ENCODE measurements around the gene DNAI7.
A peak's percentile ranks its signal among the peaks of the same experiment; 100 is the strongest.

Gene DNAI7, protein sequence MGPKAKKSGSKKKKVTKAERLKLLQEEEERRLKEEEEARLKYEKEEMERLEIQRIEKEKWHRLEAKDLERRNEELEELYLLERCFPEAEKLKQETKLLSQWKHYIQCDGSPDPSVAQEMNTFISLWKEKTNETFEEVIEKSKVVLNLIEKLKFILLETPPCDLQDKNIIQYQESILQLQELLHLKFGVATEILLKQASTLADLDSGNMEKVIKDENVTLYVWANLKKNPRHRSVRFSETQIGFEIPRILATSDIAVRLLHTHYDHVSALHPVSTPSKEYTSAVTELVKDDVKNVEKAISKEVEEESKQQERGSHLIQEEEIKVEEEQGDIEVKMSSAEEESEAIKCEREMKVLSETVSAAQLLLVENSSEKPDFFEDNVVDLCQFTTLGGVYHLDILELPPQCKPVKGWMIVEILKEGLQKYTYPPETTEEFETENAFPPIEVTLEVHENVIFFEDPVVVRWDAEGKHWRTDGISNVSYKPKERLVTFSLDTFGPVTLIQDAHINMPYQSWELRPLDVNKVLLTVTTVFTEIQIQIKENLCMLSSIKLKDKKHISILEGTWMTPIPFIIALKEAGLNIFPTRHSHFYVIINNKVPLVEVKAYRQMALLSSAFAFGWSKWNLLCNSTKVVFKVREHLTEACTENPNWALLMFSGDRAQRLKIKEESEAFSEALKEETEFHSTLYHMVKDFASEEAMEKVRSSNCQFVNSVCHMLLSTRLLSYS

DNA sequence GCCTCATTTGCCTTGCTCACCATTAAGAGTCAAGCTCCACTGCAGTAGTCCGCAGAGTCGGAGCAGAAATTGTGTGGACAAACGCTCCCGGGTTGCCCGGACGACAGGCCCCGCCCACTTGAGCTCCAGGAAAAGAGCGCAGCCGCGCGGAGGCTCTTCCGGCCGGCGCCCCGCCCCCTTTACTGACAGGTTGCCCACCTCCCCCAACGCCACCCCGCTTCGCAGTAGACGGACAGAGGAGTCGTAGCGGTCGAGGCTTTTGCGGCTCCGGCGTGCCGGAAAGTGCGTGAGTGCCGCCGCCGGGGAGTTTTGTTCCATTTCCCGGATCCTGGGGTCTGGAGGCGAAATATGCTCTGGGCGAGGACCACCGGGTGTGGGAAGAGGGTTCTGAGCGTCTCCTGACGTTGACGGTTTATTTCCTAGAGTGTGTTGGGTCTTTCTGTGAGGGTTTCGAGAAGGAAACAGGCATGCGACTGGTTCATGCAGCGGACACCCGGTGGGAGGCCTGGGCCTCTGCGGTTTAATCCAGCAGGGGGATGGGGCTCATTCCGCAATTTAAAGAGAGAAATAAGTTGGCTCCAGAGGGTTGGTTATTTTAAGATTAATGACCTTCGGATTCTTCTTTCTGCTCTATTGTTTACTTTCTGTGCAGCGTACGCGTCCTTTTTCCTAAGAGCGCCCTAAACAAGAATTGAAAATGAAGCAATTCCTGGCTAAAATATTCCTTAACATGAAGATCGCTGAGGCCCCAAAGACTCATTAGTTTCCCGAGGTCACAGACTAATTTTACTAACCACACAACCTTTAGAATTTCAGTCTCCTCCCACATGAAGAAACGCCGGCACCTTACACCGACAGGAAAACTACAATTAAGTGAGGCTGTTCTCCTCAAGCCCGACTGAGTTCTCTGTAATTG is at the start of gene DNAI7, which contains the start of gene ETFRF1:
Gene DNAI7, minus strand, starts transcription at position 105 of the 916 bp plus-strand sequence. Its CDS starts 82 bp downstream, at position 23.
Gene ETFRF1, plus strand, starts transcription at position 182 of the 916 bp plus-strand sequence. CDS start 8,720 bp downstream, outside the sequence.
- no peaks in the 10 kb centered on the region for H3K9me3 ChIP-seq (ENCODE audit: control insufficient read depth in 2 of 2, low read length in 2 of 2)
- peaks cover 0 to 9% of the 10 kb centered on the region in 2 donors for H3K4me1 ChIP-seq (ENCODE audit: control insufficient read depth in 2 of 2, insufficient read depth in 2 of 2, low read length in 2 of 2)
- peak within 1 kb of the TSS; percentile 89 to 95 for H3K9ac ChIP-seq (ENCODE audit: low read depth in 1 of 2, low read length in 2 of 2)
- H3K27me3 ChIP-seq (ENCODE audit: control insufficient read depth in 2 of 2, insufficient read depth in 2 of 2, low read length in 2 of 2), result no peaks in the 10 kb centered on the region
- peak within 1 kb of the TSS; percentile 91 to 95 for H3K27ac ChIP-seq (ENCODE audit: low read depth in 2 of 2, low read length in 2 of 2)
- H3K4me3 ChIP-seq (ENCODE audit: low read length in 2 of 2), result peak within 1 kb of the TSS; percentile 94 to 98
- no peaks in the 10 kb centered on the region for H3K36me3 ChIP-seq (ENCODE audit: control insufficient read depth in 2 of 2, insufficient read depth in 2 of 2, low read length in 2 of 2)

DNA sequence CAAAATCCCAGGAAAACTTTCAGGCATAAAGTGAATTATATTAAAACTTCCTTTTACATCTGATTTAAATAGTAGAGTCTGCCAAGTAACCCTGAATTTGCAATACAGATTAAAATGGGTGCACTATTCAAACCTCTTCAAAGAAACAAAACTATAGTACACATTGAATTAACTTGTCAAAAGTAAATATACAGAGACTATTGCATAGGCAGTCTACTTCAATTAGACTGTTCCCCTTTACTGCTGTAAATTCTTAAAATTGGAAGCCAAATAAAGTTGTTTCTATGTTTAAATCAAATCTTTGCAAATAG is 48.7 kb upstream of the DNAI7 start:
- H3K27ac ChIP-seq (ENCODE audit: low read depth in 2 of 2, low read length in 2 of 2), result peak overlapping the region; percentile 62 to 69
- peaks cover 3% of the 10 kb centered on the region in 2 donors for H3K4me1 ChIP-seq (ENCODE audit: control insufficient read depth in 2 of 2, insufficient read depth in 2 of 2, low read length in 2 of 2)
- H3K9me3 ChIP-seq (ENCODE audit: control insufficient read depth in 2 of 2, low read length in 2 of 2), result no peaks in the 10 kb centered on the region
- no peak overlapping the region for H3K9ac ChIP-seq (ENCODE audit: low read depth in 1 of 2, low read length in 2 of 2)
- peaks cover 0 to 4% of the 10 kb centered on the region in 2 donors for H3K36me3 ChIP-seq (ENCODE audit: control insufficient read depth in 2 of 2, insufficient read depth in 2 of 2, low read length in 2 of 2)
- H3K27me3 ChIP-seq (ENCODE audit: control insufficient read depth in 2 of 2, insufficient read depth in 2 of 2, low read length in 2 of 2), result no peaks in the 10 kb centered on the region
- no peak overlapping the region for H3K4me3 ChIP-seq (ENCODE audit: low read length in 2 of 2)

DNA sequence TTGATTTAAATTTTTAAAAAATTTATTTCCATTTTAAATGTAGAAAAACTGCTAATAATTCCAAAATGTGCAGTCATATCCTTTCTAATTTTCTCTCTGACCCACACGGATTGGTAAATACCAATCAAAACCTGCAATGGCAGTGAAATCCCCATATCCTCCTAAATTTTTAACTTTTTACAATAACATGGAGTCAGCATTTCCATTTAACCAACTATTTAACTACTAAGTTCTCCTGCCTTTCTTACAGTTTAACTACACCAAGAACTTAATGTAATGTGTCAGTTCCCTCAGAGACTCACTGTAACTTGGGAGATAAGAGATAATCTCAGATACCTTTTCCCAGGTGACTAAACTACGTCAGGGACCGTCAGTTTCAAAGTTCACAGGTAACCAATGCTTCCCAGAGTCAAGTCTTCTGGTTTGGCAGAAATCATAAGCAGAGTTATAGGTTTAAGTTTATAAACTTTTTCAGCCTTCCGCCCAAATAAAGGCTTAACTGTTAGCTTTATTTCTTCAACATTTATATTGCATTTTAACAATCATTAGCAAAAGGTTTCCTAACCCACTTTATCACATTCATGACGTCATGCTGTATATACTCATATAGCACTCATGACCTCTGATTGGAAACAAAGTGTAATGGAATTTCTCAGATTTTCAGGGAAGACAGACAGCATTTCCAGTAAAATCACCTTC is 48.2 kb upstream of the DNAI7 start:
- H3K9me3 ChIP-seq (ENCODE audit: control insufficient read depth in 2 of 2, low read length in 2 of 2), result no peaks in the 10 kb centered on the region
- H3K4me3 ChIP-seq (ENCODE audit: low read length in 2 of 2), result no peak overlapping the region
- H3K4me1 ChIP-seq (ENCODE audit: control insufficient read depth in 2 of 2, insufficient read depth in 2 of 2, low read length in 2 of 2), result peaks cover 3% of the 10 kb centered on the region in 2 donors
- no peak overlapping the region for H3K9ac ChIP-seq (ENCODE audit: low read depth in 1 of 2, low read length in 2 of 2)
- peak overlapping the region; percentile 62 to 69 for H3K27ac ChIP-seq (ENCODE audit: low read depth in 2 of 2, low read length in 2 of 2)
- H3K36me3 ChIP-seq (ENCODE audit: control insufficient read depth in 2 of 2, insufficient read depth in 2 of 2, low read length in 2 of 2), result peaks cover 0 to 4% of the 10 kb centered on the region in 2 donors
- no peaks in the 10 kb centered on the region for H3K27me3 ChIP-seq (ENCODE audit: control insufficient read depth in 2 of 2, insufficient read depth in 2 of 2, low read length in 2 of 2)

DNA sequence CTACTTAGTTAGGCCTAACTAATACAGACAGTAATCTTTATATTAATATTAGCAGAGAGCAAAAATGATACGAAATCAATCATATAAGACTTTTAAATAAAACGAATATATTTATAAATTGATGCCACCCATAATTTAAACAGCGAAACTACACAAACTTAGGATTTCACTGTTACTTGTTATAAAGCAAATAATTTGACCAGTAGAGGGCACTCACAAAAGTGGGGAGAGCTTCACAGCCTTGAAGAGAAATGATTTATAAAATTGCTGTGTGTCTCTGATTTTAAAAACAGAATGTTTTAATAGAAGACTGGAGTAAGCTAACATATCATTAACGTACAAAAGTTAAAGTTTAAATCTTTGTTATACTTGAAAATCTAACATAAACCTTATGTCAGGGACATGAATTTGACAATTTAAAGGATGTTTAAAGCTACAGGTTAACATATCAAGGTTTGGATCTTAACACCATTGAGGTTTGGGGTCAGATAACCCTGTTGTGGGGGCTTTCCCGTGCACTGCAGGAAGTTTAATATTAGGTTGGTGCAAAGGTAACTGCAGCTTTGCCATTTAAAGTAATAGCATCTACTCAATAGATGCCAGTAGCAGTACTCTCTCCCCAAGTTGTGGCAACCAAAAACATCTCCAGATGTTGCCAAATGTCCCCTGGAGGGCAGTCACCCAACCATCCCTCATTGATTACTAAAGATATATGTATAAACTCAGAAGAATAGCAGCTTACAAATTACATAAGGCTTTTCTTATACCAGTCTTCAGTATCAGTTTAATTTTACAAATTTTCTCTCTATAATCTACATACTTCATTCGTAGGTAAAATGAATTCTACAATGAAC is 46.4 kb upstream of the DNAI7 start:
- peaks cover 3% of the 10 kb centered on the region in 2 donors for H3K4me1 ChIP-seq (ENCODE audit: control insufficient read depth in 2 of 2, insufficient read depth in 2 of 2, low read length in 2 of 2)
- no peaks in the 10 kb centered on the region for H3K27me3 ChIP-seq (ENCODE audit: control insufficient read depth in 2 of 2, insufficient read depth in 2 of 2, low read length in 2 of 2)
- H3K9me3 ChIP-seq (ENCODE audit: control insufficient read depth in 2 of 2, low read length in 2 of 2), result no peaks in the 10 kb centered on the region
- no peak overlapping the region for H3K4me3 ChIP-seq (ENCODE audit: low read length in 2 of 2)
- H3K9ac ChIP-seq (ENCODE audit: low read depth in 1 of 2, low read length in 2 of 2), result no peak overlapping the region
- peaks cover 6 to 9% of the 10 kb centered on the region in 2 donors for H3K36me3 ChIP-seq (ENCODE audit: control insufficient read depth in 2 of 2, insufficient read depth in 2 of 2, low read length in 2 of 2)
- no peak overlapping the region for H3K27ac ChIP-seq (ENCODE audit: low read depth in 2 of 2, low read length in 2 of 2)

DNA sequence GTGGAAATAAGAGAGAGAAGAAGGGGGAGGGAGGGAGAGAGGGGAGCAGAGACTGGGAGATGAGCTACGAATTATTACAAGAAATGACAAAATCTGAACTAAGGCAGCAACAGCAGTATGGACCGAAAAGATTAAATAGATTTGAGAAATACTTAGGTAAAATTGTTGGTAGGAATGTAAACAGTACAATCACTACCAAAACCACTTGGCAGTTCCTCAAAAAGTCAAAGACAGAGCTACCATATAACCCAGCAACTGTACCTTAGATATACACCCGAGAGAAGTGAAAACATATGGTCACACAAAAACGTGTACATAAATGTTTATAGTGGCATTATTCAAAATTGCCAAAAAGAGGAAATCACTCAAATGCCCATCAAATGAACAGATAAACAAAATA is 41.7 kb upstream of the DNAI7 start:
- H3K36me3 ChIP-seq (ENCODE audit: control insufficient read depth in 2 of 2, insufficient read depth in 2 of 2, low read length in 2 of 2), result peaks cover 10 to 15% of the 10 kb centered on the region in 2 donors
- H3K27ac ChIP-seq (ENCODE audit: low read depth in 2 of 2, low read length in 2 of 2), result no peak overlapping the region
- H3K27me3 ChIP-seq (ENCODE audit: control insufficient read depth in 2 of 2, insufficient read depth in 2 of 2, low read length in 2 of 2), result no peaks in the 10 kb centered on the region
- H3K9me3 ChIP-seq (ENCODE audit: control insufficient read depth in 2 of 2, low read length in 2 of 2), result no peaks in the 10 kb centered on the region
- no peak overlapping the region for H3K4me3 ChIP-seq (ENCODE audit: low read length in 2 of 2)
- H3K9ac ChIP-seq (ENCODE audit: low read depth in 1 of 2, low read length in 2 of 2), result no peak overlapping the region
- H3K4me1 ChIP-seq (ENCODE audit: control insufficient read depth in 2 of 2, insufficient read depth in 2 of 2, low read length in 2 of 2), result no peaks in the 10 kb centered on the region

DNA sequence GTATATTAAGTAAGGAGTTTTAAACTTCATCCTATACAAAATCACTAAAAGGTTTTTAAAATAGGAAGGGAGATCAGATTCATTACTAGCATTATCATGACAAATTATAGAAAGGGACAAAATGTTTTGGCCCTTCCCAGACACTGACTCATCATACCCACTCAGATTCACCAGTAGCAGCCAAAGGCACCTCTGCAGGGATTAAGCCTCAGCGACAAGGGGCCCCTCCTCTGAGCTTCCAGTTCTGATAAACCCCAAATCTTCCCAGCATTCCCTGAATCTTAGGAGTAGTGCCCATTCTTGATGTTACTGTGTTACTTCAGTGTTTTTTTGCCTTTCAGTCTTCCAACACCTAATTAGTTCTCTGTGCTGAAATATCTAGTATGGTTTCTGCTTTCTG is 41.2 kb upstream of the DNAI7 start:
- H3K27ac ChIP-seq (ENCODE audit: low read depth in 2 of 2, low read length in 2 of 2), result no peak overlapping the region
- H3K4me3 ChIP-seq (ENCODE audit: low read length in 2 of 2), result no peak overlapping the region
- no peak overlapping the region for H3K9ac ChIP-seq (ENCODE audit: low read depth in 1 of 2, low read length in 2 of 2)
- H3K4me1 ChIP-seq (ENCODE audit: control insufficient read depth in 2 of 2, insufficient read depth in 2 of 2, low read length in 2 of 2), result no peaks in the 10 kb centered on the region
- H3K36me3 ChIP-seq (ENCODE audit: control insufficient read depth in 2 of 2, insufficient read depth in 2 of 2, low read length in 2 of 2), result peaks cover 12 to 15% of the 10 kb centered on the region in 2 donors
- H3K9me3 ChIP-seq (ENCODE audit: control insufficient read depth in 2 of 2, low read length in 2 of 2), result no peaks in the 10 kb centered on the region
- H3K27me3 ChIP-seq (ENCODE audit: control insufficient read depth in 2 of 2, insufficient read depth in 2 of 2, low read length in 2 of 2), result no peaks in the 10 kb centered on the region

DNA sequence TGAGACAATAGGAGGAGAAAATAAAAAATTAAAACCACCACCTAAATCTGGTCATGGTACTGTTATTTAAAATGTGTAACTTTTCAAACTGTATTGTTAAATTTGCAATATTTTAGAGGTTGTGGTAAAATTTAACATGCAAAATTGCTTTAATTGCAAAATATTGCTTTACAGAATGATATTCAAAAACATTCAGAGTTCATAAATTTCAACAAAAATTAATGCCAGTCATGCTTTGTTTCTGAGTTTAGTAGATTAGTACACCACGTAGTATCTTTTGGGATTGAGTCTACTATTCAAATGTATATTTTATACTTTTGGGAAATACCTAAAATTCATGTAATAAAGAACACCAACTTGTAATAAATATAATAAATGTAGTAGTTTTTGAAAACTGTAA is 18.4 kb upstream of the DNAI7 start:
- H3K36me3 ChIP-seq (ENCODE audit: control insufficient read depth in 2 of 2, insufficient read depth in 2 of 2, low read length in 2 of 2), result peaks cover 3 to 6% of the 10 kb centered on the region in 2 donors
- H3K27ac ChIP-seq (ENCODE audit: low read depth in 2 of 2, low read length in 2 of 2), result no peak overlapping the region
- H3K4me3 ChIP-seq (ENCODE audit: low read length in 2 of 2), result no peak overlapping the region
- H3K9ac ChIP-seq (ENCODE audit: low read depth in 1 of 2, low read length in 2 of 2), result no peak overlapping the region
- no peaks in the 10 kb centered on the region for H3K9me3 ChIP-seq (ENCODE audit: control insufficient read depth in 2 of 2, low read length in 2 of 2)
- H3K4me1 ChIP-seq (ENCODE audit: control insufficient read depth in 2 of 2, insufficient read depth in 2 of 2, low read length in 2 of 2), result no peaks in the 10 kb centered on the region
- H3K27me3 ChIP-seq (ENCODE audit: control insufficient read depth in 2 of 2, insufficient read depth in 2 of 2, low read length in 2 of 2), result no peaks in the 10 kb centered on the region

DNA sequence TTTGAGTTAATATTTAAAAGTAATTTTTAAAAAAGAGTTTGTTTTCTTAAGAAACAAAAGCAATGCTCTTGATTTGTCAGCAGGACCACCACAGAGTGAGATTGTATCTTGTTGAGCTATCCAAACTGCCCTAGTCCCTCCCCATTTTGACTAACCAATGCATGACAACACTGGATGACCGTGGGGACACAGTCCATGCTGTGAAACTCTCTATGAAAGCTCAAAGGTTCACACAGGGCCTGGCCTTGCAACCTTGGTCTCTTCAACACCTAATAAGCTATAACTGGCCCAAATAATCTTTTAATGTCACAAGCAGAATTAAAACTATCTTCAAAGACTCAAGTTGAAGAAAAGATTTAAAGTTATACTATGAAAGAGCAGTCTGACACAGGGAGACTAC is 13.6 kb upstream of the DNAI7 start:
- H3K9ac ChIP-seq (ENCODE audit: low read depth in 1 of 2, low read length in 2 of 2), result no peak overlapping the region
- H3K36me3 ChIP-seq (ENCODE audit: control insufficient read depth in 2 of 2, insufficient read depth in 2 of 2, low read length in 2 of 2), result peaks cover 11 to 15% of the 10 kb centered on the region in 2 donors
- H3K27me3 ChIP-seq (ENCODE audit: control insufficient read depth in 2 of 2, insufficient read depth in 2 of 2, low read length in 2 of 2), result no peaks in the 10 kb centered on the region
- H3K4me3 ChIP-seq (ENCODE audit: low read length in 2 of 2), result no peak overlapping the region
- no peaks in the 10 kb centered on the region for H3K4me1 ChIP-seq (ENCODE audit: control insufficient read depth in 2 of 2, insufficient read depth in 2 of 2, low read length in 2 of 2)
- H3K9me3 ChIP-seq (ENCODE audit: control insufficient read depth in 2 of 2, low read length in 2 of 2), result no peaks in the 10 kb centered on the region
- H3K27ac ChIP-seq (ENCODE audit: low read depth in 2 of 2, low read length in 2 of 2), result no peak overlapping the region

DNA sequence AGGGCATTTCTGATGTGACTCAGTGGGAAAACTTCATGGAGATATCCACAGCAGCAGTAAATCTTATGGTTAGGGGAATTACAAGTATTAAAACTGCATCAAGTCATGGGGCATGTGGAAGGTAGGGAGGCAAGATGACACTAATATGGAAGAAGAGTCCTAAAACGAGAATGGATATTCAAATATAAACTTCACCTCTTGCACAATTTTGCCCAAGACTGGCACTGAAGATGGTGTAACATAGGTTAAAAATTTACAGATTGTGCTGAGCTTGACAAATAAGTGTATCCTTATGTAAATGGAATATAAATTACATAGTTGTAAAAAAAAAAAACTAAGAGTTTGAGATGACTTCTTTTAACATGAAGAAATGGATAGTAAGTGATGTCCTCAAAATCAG is 12.9 kb upstream of the DNAI7 start:
- H3K27me3 ChIP-seq (ENCODE audit: control insufficient read depth in 2 of 2, insufficient read depth in 2 of 2, low read length in 2 of 2), result no peaks in the 10 kb centered on the region
- H3K9ac ChIP-seq (ENCODE audit: low read depth in 1 of 2, low read length in 2 of 2), result no peak overlapping the region
- no peak overlapping the region for H3K4me3 ChIP-seq (ENCODE audit: low read length in 2 of 2)
- no peaks in the 10 kb centered on the region for H3K9me3 ChIP-seq (ENCODE audit: control insufficient read depth in 2 of 2, low read length in 2 of 2)
- H3K36me3 ChIP-seq (ENCODE audit: control insufficient read depth in 2 of 2, insufficient read depth in 2 of 2, low read length in 2 of 2), result peaks cover 11 to 15% of the 10 kb centered on the region in 2 donors
- no peak overlapping the region for H3K27ac ChIP-seq (ENCODE audit: low read depth in 2 of 2, low read length in 2 of 2)
- no peaks in the 10 kb centered on the region for H3K4me1 ChIP-seq (ENCODE audit: control insufficient read depth in 2 of 2, insufficient read depth in 2 of 2, low read length in 2 of 2)

Data from mucosa of rectum (tissue), 2 donors.